K562 (cell line): ENCODE measurements around the gene AP3S2. TPM values are rescaled to one million over a fixed set of nuclear protein-coding genes. Genes with fewer than 3 reads are reported as not detected.

Experiments
- ATAC-seq: fragments of 200-7000 bp; cut with Tn5 transposase; 3 replicates; pipeline ENCODE4 v1.9.1; 2020; ENCODE audit warnings: moderate library complexity
- BruUV-seq: library from RNA; stranded (reverse); fragments of 400-500 nt; replicated peaks from 2 replicates; lab custom pipeline; 2021; lab: Mats Ljungman, UMichigan
- CTCF ChIA-PET: fragments of 300-600 bp; formaldehyde crosslinking; extraction: SDS; loops from one replicate; lab custom pipeline; 2021; ENCODE audit warnings: low intra/inter-chr PET ratio; lab: Yijun Ruan, JAX
- POLR2A ChIA-PET: fragments of 300-600, 350-650 bp; sonication (Branson Sonifier 250); formaldehyde crosslinking; extraction: SDS; loops from one replicate; lab custom pipeline; 2021; ENCODE audit warnings: antibody characterized with exemption, inconsistent platforms; lab: Yijun Ruan, JAX
- DNase-seq, 4 experiments: peaks; one replicate each; pipeline versions ENCODE4 v3.0.0 to v3.0.0-alpha.2; 2011 to 2018; ENCODE audit warnings: low spot score in 3 of 4, mixed read lengths in 3 of 4; ENCODE audit errors: extremely low read depth in 1 of 4
- FAIRE-seq: peaks from 2 replicates; lab custom pipeline; 2011; peaks lifted over from hg19 to GRCh38; lab: Jason Lieb, UNC
- H2AFZ ChIP-seq: 2 replicates; pipeline ENCODE4 v1.6.0; 2011; ENCODE audit warnings: low read depth, low read length, control low read depth, inconsistent platforms
- H3K27ac ChIP-seq: fragments of 200-600 bp; 3 replicates; pipeline ENCODE4 v1.8.0; 2011; ENCODE audit warnings: low read depth, mild to moderate bottlenecking, control low read depth, inconsistent platforms, low read length, moderate library complexity, mixed read lengths; ENCODE audit errors: extremely low read depth
- H3K27me3 ChIP-seq, 2 experiments: fragments of 300-600 bp in 1 of 2; 2 replicates in 1 of 2; 3 replicates in 1 of 2; pipeline versions ENCODE4 v1.6.0 to v1.8.0; 2011; ENCODE audit warnings: inconsistent platforms in 2 of 2, low read length in 2 of 2, mild to moderate bottlenecking in 1 of 2, mixed read lengths in 1 of 2, moderate library complexity in 1 of 2; ENCODE audit not compliant: control insufficient read depth in 2 of 2, insufficient read depth in 2 of 2
- H3K36me3 ChIP-seq: fragments of 300-600 bp; 3 replicates; pipeline ENCODE4 v1.8.0; 2011; ENCODE audit warnings: mild to moderate bottlenecking, low read length, inconsistent platforms; ENCODE audit not compliant: control insufficient read depth, insufficient read depth
- H3K4me1 ChIP-seq, 2 experiments: fragments of 200-600 bp in 1 of 2; replicated peaks in 1 of 2; 2 replicates in 1 of 2; 3 replicates in 1 of 2; pipeline versions ENCODE4 v1.5.1 to v1.8.0; 2011; ENCODE audit warnings: inconsistent platforms in 2 of 2, low read length in 2 of 2, mild to moderate bottlenecking in 1 of 2, mixed read lengths in 1 of 2, moderate library complexity in 1 of 2; ENCODE audit not compliant: control insufficient read depth in 2 of 2, insufficient read depth in 2 of 2
- H3K4me2 ChIP-seq: 2 replicates; pipeline ENCODE4 v1.6.1; 2011; ENCODE audit warnings: low read length, control low read depth, inconsistent platforms, mixed read lengths; ENCODE audit not compliant: insufficient read depth
- H3K4me3 ChIP-seq: fragments of 200-600 bp; sonication (generic), shearing (Covaris generic); 2 replicates; pipeline ENCODE4 v1.5.1; 2016; ENCODE audit warnings: control low read depth, inconsistent platforms
- H3K79me2 ChIP-seq: fragments of 200-600 bp; 3 replicates; pipeline ENCODE4 v1.8.0; 2011; ENCODE audit warnings: low read length, inconsistent platforms; ENCODE audit not compliant: control insufficient read depth, insufficient read depth
- H3K9ac ChIP-seq, 2 experiments: 2 replicates each; pipeline versions ENCODE4 v1.6.0 to v1.6.1; 2011; ENCODE audit warnings: low read depth in 2 of 2, low read length in 2 of 2, control low read depth in 1 of 2, inconsistent platforms in 1 of 2, mild to moderate bottlenecking in 1 of 2, mixed read lengths in 1 of 2; ENCODE audit not compliant: insufficient read depth in 1 of 2
- H3K9me1 ChIP-seq: one replicate; pipeline ENCODE4 v1.6.0; 2011; ENCODE audit warnings: inconsistent platforms, mild to moderate bottlenecking, low read length, moderate library complexity; ENCODE audit not compliant: control insufficient read depth, insufficient read depth
- H3K9me3 ChIP-seq: replicated peaks from 2 replicates; pipeline ENCODE4 v1.5.1; 2011; ENCODE audit warnings: low read depth, low read length, inconsistent platforms; ENCODE audit not compliant: control insufficient read depth, insufficient read depth
- H4K20me1 ChIP-seq: replicated peaks from 2 replicates; pipeline ENCODE4 v1.6.1; 2011; ENCODE audit warnings: low read length, inconsistent platforms, mixed read lengths; ENCODE audit not compliant: control insufficient read depth, insufficient read depth
- KDM2B ChIP-seq: fragments of 250-450 bp; sonication (Bioruptor Pico); IDR thresholded peaks from 2 replicates; pipeline ENCODE4 v1.8.0; 2021; ENCODE audit warnings: mild to moderate bottlenecking, moderate library complexity
- PML ChIP-seq: IDR thresholded peaks from 2 replicates; pipeline ENCODE4 v1.6.1; 2012; ENCODE audit warnings: low read length, inconsistent platforms
- ZEB2 ChIP-seq: fragments of 450-650 bp; IDR thresholded peaks from 2 replicates; pipeline ENCODE4 v1.6.1; 2016
- ZNF75A ChIP-seq: fragments of 450-650 bp; formaldehyde crosslinking; IDR thresholded peaks from 2 replicates; pipeline ENCODE4 v1.4.0; 2020; ENCODE audit warnings: mild to moderate bottlenecking
- WGBS: fragments of 100-300 bp; shearing (Covaris generic); methylation state at CpG from one replicate; pipeline ENCODE4 v1.1.6; 2016; ENCODE audit warnings: low coverage, mixed read lengths; ENCODE audit not compliant: insufficient coverage; ENCODE audit errors: missing lambda C conversion rate; 5-methylcytosine and 5-hydroxymethylcytosine counted together
- in situ Hi-C: fragments of 300-500 bp; cut with MboI; formaldehyde crosslinking; loops from 4 replicates; pipeline ENCODE4 v1.15.0; 2018; ENCODE audit warnings: inconsistent platforms, mixed read lengths
- intact Hi-C: fragments of 100-400 bp; cut with micrococcal nuclease; formaldehyde crosslinking; loops from 2 replicates; pipeline ENCODE4 v1.14.2; 2022
- polyA plus RNA-seq, 8 experiments: library from polyadenylated mRNA; depleted of rRNA in 4 of 8; stranded (reverse) in 5 of 8; unstranded in 3 of 8; fragments of >200 nt; fragmentation: Nextera tagmentation in 2 of 8; fragmentation: Illumina TruSeq in 1 of 8; extraction: Ambion mirVana in 2 of 8; extraction: Trizol in 1 of 8; gene quantifications; 2 replicates each; pipeline versions ENCODE4 v1.2.1 to v1.2.3, GENCODE V29; 2011 to 2014; ENCODE audit warnings: inconsistent platforms in 1 of 8, missing spikeins in 1 of 8
- total RNA-seq, 7 experiments: library from RNA; depleted of rRNA in 6 of 7; stranded (reverse); fragments of >200 nt in 6 of 7; fragmentation: Illumina TruSeq in 2 of 7; extraction: Trizol in 2 of 7; gene quantifications; 2 replicates each; pipeline versions ENCODE4 v1.2.1 to v1.2.3, GENCODE V29; 2011 to 2021; ENCODE audit warnings: low replicate concordance in 1 of 7
- TF ChIP-seq, protein P1 (sequence below): fragments of 200-800 bp; sonication (Bioruptor generic); IDR thresholded peaks from 2 replicates; pipeline ENCODE4 v1.6.1; 2016; ENCODE audit warnings: missing genetic modification characterization, missing compliant biosample characterization
- TF ChIP-seq, protein P2 (sequence below), 3 experiments: IDR thresholded peaks in 2 of 3; conservative IDR thresholded peaks in 1 of 3; 2 replicates each; pipeline ENCODE4 v1.5.1; 2011 to 2012; ENCODE audit warnings: low read length in 3 of 3, mild to moderate bottlenecking in 3 of 3, control low read depth in 2 of 3, improper control_type of control experiment in 1 of 3, inconsistent platforms in 1 of 3, low read depth in 1 of 3, mixed read lengths in 1 of 3, moderate library complexity in 1 of 3; ENCODE audit not compliant: insufficient read depth in 2 of 3

Gene AP3S2
- total and polyA plus RNA-seq, 9 of the 15 experiments (the other 6 are each of a cell fraction or from before 2014, with no cell fraction given), result 16.4 to 54.1 (median 37.4) TPM

DNA sequence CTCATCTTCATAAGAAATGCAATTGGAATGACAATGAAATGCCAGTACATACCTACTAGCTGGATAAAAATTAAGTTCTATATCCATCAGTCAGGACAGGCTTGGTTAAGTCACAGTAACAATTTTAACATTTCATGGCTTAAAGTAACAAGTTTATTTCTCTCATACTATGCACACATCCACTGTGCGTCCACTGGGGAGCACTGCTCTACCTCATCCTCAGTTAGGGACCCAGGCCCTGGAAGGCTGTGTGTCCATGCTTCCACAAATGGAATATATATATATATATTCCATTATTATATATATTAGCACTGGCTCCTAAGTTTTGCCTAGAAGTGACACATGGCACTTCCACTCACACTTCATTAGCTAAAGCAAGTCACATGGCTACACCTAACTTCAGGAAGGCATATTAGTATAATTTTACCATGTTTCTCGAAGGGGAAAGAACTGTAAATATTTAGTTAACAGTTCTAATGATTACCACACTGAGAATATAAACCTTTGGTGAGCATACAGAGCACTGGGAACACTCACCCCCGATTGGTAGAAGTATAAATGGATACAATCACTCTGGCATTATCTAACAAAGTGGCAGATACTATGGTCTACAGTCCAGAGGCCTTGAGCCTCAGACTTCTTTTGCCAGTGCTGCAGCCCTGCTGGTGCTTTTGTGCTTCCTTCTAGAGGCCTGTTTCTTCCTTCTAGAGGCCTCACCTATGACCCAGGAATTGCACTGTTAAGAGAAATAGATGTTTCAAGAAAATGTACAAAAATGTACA, 28.6 kb downstream of the AP3S2 start:
- H3K9ac ChIP-seq, result no peak overlapping the region
- ATAC-seq (peak; percentile 34; the same call in 1 of the 3 replicates), FAIRE-seq (no peak), DNase-seq (no peak)
- intact Hi-C loops (no loop called here), in situ Hi-C loops (no loop called here)
- H2AFZ ChIP-seq, result no peak overlapping the region
- WGBS, result 63% methylated on average over 3 of the region's 3 CpGs
- H3K9me3 ChIP-seq, result no peaks in the 10 kb centered on the region
- H3K4me2 ChIP-seq, result no peak overlapping the region
- no peak overlapping the region for H3K27ac ChIP-seq
- no peaks in the 10 kb centered on the region for H4K20me1 ChIP-seq
- no peaks in the 10 kb centered on the region; a peak in 1 of 5 replicates for H3K4me1 ChIP-seq
- no peaks in the 10 kb centered on the region for H3K9me1 ChIP-seq
- peaks cover 44% of the 10 kb centered on the region for H3K36me3 ChIP-seq
- H3K27me3 ChIP-seq, result no peaks in the 10 kb centered on the region
- H3K4me3 ChIP-seq, result no peak overlapping the region
- no peaks in the 10 kb centered on the region for H3K79me2 ChIP-seq
- CTCF ChIA-PET, result no interaction called here
- TF ChIP-seq KDM2B (CRISPR knock-in tag) (no peak), PML (no peak), ZNF75A (CRISPR knock-in tag) (no peak), ZEB2 (no peak)
- TF ChIP-seq, protein P1, sequence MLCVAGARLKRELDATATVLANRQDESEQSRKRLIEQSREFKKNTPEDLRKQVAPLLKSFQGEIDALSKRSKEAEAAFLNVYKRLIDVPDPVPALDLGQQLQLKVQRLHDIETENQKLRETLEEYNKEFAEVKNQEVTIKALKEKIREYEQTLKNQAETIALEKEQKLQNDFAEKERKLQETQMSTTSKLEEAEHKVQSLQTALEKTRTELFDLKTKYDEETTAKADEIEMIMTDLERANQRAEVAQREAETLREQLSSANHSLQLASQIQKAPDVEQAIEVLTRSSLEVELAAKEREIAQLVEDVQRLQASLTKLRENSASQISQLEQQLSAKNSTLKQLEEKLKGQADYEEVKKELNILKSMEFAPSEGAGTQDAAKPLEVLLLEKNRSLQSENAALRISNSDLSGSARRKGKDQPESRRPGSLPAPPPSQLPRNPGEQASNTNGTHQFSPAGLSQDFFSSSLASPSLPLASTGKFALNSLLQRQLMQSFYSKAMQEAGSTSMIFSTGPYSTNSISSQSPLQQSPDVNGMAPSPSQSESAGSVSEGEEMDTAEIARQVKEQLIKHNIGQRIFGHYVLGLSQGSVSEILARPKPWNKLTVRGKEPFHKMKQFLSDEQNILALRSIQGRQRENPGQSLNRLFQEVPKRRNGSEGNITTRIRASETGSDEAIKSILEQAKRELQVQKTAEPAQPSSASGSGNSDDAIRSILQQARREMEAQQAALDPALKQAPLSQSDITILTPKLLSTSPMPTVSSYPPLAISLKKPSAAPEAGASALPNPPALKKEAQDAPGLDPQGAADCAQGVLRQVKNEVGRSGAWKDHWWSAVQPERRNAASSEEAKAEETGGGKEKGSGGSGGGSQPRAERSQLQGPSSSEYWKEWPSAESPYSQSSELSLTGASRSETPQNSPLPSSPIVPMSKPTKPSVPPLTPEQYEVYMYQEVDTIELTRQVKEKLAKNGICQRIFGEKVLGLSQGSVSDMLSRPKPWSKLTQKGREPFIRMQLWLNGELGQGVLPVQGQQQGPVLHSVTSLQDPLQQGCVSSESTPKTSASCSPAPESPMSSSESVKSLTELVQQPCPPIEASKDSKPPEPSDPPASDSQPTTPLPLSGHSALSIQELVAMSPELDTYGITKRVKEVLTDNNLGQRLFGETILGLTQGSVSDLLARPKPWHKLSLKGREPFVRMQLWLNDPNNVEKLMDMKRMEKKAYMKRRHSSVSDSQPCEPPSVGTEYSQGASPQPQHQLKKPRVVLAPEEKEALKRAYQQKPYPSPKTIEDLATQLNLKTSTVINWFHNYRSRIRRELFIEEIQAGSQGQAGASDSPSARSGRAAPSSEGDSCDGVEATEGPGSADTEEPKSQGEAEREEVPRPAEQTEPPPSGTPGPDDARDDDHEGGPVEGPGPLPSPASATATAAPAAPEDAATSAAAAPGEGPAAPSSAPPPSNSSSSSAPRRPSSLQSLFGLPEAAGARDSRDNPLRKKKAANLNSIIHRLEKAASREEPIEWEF (CRISPR knock-in tag), result no peak
- TF ChIP-seq, protein P2, sequence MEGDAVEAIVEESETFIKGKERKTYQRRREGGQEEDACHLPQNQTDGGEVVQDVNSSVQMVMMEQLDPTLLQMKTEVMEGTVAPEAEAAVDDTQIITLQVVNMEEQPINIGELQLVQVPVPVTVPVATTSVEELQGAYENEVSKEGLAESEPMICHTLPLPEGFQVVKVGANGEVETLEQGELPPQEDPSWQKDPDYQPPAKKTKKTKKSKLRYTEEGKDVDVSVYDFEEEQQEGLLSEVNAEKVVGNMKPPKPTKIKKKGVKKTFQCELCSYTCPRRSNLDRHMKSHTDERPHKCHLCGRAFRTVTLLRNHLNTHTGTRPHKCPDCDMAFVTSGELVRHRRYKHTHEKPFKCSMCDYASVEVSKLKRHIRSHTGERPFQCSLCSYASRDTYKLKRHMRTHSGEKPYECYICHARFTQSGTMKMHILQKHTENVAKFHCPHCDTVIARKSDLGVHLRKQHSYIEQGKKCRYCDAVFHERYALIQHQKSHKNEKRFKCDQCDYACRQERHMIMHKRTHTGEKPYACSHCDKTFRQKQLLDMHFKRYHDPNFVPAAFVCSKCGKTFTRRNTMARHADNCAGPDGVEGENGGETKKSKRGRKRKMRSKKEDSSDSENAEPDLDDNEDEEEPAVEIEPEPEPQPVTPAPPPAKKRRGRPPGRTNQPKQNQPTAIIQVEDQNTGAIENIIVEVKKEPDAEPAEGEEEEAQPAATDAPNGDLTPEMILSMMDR (IDR thresholded peaks at IDR 0.05 in 2 of 3, conservative IDR thresholded peaks at IDR 0.05 in 1 of 3; ENCODE audit: insufficient read depth in 2 of 3, low read depth in 1 of 3, low read length in 3 of 3), result 0 out of 6 replicates have a peak, but pooled peaks of 1 of the 3 experiments have one; percentile 10
- POLR2A ChIA-PET, result no interaction called here
- no TSS peak for BruUV-seq
